Measurements from ENCODE around the gene GAN.

GRCh38 chr16:81380932-81381331, 66.2 kb downstream of the GAN start:
- TF ChIP-seq EZH2phosphoT487 (IDR thresholded peaks at IDR 0.05; ENCODE audit: low read length) (no peak), CTCF (IDR thresholded peaks at IDR 0.05; ENCODE audit: low read length) (no peak), EZH2 (optimal IDR thresholded peaks at IDR 0.05; ENCODE audit: low read depth, low read length) (no peak)

Data from MM.1S (cell line).